Ovary (tissue), 3 donors: ENCODE results near the gene MORN1.

ENCODE experiments used
- CTCF ChIP-seq, 3 donors: fragments of 450-650 bp in 2 of 3; fragments of 200-600 bp in 1 of 3; IDR thresholded peaks; one replicate each; pipeline versions ENCODE4 v1.5.1 to v1.8.0; 2016 to 2022; ENCODE audit warnings: antibody characterized with exemption in 3 of 3, mild to moderate bottlenecking in 1 of 3
- POLR2A ChIP-seq: fragments of 450-650 bp; IDR thresholded peaks from one replicate; pipeline ENCODE4 v1.6.1; 2017; ENCODE audit warnings: antibody characterized with exemption, mild to moderate bottlenecking, moderate library complexity
- donor health status: DM: no; HTN: no; CAD: no.

DNA sequence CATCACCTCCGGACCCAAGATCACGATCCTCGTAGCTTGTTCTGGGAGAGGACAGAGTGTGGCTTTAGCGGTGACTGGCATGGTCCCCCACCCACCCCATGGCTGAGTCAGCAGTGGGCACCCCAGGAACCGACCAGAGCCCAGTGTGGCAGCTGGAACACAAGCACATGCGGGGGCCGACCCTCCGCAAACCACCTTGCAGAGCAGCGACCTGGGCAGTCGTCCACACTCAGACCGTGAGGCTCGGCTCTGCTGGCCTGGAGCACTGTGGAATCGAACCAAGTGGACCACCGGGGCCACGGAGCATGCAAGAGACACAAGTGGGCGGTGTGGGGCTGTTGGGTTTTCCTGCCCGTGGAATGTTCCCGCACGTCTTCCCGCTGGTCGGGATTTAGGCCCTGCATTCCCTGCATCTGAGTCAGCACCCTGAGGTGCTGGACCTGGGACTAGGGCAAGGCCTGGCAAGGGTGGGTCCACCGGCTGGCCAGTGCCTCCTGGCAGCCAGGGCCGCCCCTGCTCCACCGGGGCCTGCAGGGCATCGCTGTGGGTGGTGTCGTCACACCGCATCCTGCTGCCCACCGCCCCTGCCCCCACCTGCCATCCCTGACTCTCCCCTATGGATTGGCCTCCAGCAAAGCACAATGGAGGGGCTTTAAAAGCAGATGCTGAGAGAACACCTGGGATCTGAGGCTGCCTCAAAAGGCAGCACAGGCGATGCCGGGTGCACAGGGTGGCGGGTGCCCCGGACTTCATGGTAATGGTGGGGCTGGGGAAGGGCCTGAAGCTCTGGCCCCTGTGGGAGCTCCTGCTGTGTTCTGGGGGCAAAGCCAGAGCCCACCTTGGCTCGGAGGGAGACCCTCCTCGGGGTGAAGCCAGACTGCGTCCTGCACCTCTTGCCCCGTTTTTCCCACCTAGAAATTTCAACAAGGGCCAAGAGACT lies 18.5 kb downstream of the MORN1 start:
- no peak for TF ChIP-seq CTCF (IDR thresholded peaks at IDR 0.05)
- no peak for TF ChIP-seq POLR2A
